Peyer's patch (tissue), 4 donors: ENCODE data around the gene HIPK1. TPM values are rescaled to one million over a fixed set of nuclear protein-coding genes. Genes with fewer than 3 reads are reported as not detected.
A peak's percentile ranks its signal among the peaks of the same experiment; 100 is the strongest.
"Not testable (repeated sequence)": the region's sequence is repeated elsewhere in the genome, so short reads cannot be mapped to it uniquely, and the experiment has no call there.

Experiments used
- DNase-seq, 3 donors: peaks; one replicate each; pipeline ENCODE4 v3.0.0-alpha.2; 2017 to 2019
- H3K27ac ChIP-seq, 4 donors: fragments of 200-600 bp; sonication (generic); one replicate each; pipeline ENCODE4 v1.5.1; 2016 to 2019
- H3K27me3 ChIP-seq, 2 donors: fragments of 200-600 bp; sonication (generic); one replicate each; pipeline ENCODE4 v1.5.1; 2019
- H3K36me3 ChIP-seq, 3 donors: fragments of 200-600 bp; sonication (generic); one replicate each; pipeline ENCODE4 v1.5.1; 2016 to 2019
- H3K4me1 ChIP-seq, 4 donors: fragments of 200-600 bp; sonication (generic); one replicate each; pipeline ENCODE4 v1.5.1; 2016 to 2019
- H3K4me3 ChIP-seq, 4 donors: fragments of 200-600 bp; sonication (generic); 1 replicate in 3 of 4; 2 replicates in 1 of 4; pipeline ENCODE4 v1.5.1; 2016 to 2019; ENCODE audit warnings: mild to moderate bottlenecking in 1 of 4
- H3K9me3 ChIP-seq, 4 donors: fragments of 200-600 bp; sonication (generic); one replicate each; pipeline ENCODE4 v1.5.1; 2016 to 2019; ENCODE audit warnings: mild to moderate bottlenecking in 1 of 4
- POLR2A ChIP-seq, 2 donors: fragments of 450-650 bp; IDR thresholded peaks; one replicate each; pipeline ENCODE4 v1.5.1; 2017; ENCODE audit warnings: antibody characterized with exemption in 2 of 2, mild to moderate bottlenecking in 2 of 2, moderate library complexity in 2 of 2
- total RNA-seq, 4 donors: library from RNA; depleted of rRNA; stranded (reverse); fragments of >200 nt; gene quantifications; one replicate each; pipeline ENCODE4 v1.1.0, GENCODE V29; 2016
- TF ChIP-seq, protein P1 (sequence below), 6 experiments: fragments of 450-650 bp in 4 of 6; fragments of 200-600 bp in 2 of 6; sonication (generic) in 1 of 6; IDR thresholded peaks; one replicate each; pipeline ENCODE4 v1.5.1; 2017 to 2019; ENCODE audit warnings: antibody characterized with exemption in 6 of 6, mild to moderate bottlenecking in 3 of 6, moderate library complexity in 1 of 6

HIPK1 gene
- total RNA-seq, 4 donors from 2014 or later: 34.7 to 51.2 (median 42.1) TPM

DNA sequence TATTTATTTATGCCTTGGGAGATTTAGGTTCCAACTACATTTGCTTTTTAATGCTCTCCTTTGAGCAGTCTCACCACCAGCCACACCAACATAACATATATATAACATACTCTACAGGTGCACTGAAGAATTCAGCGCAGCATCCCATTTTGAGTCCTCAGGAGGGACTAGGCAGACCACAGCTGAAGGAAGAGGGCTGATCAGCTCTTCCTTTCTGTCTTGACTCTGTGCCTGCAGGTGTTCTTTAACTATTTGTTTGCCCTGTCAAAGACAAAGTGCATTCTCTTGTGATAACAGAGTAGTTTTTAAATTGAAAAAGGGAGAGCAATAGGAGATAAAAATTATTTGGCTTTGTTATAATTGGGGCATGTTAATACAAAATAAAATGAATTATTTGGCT is 17.0 kb downstream of the HIPK1 start:
- Histone ChIP-seq H3K4me1 (peaks cover 0 to 38% (median 9%) of the 10 kb centered on the region in 4 donors), H3K27me3 (no peaks in the 10 kb centered on the region), H3K4me3 (no peak overlapping the region), H3K36me3 (peaks cover 0 to 30% (median 0%) of the 10 kb centered on the region in 3 donors), H3K9me3 (no peaks in the 10 kb centered on the region), H3K27ac (no peak overlapping the region)
- TF ChIP-seq, protein P1, sequence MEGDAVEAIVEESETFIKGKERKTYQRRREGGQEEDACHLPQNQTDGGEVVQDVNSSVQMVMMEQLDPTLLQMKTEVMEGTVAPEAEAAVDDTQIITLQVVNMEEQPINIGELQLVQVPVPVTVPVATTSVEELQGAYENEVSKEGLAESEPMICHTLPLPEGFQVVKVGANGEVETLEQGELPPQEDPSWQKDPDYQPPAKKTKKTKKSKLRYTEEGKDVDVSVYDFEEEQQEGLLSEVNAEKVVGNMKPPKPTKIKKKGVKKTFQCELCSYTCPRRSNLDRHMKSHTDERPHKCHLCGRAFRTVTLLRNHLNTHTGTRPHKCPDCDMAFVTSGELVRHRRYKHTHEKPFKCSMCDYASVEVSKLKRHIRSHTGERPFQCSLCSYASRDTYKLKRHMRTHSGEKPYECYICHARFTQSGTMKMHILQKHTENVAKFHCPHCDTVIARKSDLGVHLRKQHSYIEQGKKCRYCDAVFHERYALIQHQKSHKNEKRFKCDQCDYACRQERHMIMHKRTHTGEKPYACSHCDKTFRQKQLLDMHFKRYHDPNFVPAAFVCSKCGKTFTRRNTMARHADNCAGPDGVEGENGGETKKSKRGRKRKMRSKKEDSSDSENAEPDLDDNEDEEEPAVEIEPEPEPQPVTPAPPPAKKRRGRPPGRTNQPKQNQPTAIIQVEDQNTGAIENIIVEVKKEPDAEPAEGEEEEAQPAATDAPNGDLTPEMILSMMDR (IDR thresholded peaks at IDR 0.05): no peak
- TF ChIP-seq POLR2A (IDR thresholded peaks at IDR 0.05): no peak
- DNase-seq: no peak

DNA sequence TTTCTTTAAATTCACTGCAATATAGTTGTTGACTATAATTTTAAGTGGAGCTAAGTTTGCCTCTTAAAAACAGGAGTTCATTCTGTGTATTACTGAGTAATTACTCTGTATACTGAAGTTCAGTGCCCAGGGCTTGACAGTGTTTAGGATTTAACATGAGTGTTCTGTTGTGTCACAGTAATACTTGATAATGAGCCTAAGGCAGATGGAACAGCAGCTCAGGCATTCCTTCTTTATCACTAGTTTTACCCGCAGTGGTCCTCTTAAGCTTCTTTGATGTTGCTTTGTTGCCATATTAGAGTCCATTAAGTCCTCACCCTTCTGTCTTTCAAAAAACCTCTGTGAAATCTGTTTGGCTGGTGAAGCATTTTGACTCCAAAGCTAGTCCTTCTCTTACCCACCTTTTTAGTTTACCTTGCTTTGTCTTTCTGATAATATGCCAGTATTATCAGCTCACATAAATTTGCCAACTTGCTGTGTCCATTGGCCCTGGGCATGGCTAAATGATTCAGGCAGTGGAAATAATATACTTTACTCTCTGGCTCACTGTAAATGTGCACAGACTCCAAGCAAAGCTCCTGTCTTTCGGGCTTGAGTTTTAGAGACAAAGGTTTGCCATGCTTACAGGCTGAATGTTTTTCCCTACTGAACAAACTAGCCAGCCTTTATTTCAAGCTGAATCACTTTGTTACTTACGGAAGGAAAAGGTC is 17.7 kb downstream of the HIPK1 start:
- no peaks in the 10 kb centered on the region for H3K27me3 ChIP-seq
- H3K4me1 ChIP-seq: peaks cover 0 to 38% (median 9%) of the 10 kb centered on the region in 4 donors
- DNase-seq: no peak
- peak overlapping the region in 1 of 4 donors; percentile 1 for H3K4me3 ChIP-seq
- no peaks in the 10 kb centered on the region for H3K9me3 ChIP-seq
- H3K27ac ChIP-seq: peak overlapping the region in 3 of 4 donors; percentile 3 to 58 (median 19)
- H3K36me3 ChIP-seq: peaks cover 0 to 23% (median 0%) of the 10 kb centered on the region in 3 donors
- no peak for TF ChIP-seq POLR2A (IDR thresholded peaks at IDR 0.05)
- TF ChIP-seq, protein P1 (IDR thresholded peaks at IDR 0.05): no peak

DNA sequence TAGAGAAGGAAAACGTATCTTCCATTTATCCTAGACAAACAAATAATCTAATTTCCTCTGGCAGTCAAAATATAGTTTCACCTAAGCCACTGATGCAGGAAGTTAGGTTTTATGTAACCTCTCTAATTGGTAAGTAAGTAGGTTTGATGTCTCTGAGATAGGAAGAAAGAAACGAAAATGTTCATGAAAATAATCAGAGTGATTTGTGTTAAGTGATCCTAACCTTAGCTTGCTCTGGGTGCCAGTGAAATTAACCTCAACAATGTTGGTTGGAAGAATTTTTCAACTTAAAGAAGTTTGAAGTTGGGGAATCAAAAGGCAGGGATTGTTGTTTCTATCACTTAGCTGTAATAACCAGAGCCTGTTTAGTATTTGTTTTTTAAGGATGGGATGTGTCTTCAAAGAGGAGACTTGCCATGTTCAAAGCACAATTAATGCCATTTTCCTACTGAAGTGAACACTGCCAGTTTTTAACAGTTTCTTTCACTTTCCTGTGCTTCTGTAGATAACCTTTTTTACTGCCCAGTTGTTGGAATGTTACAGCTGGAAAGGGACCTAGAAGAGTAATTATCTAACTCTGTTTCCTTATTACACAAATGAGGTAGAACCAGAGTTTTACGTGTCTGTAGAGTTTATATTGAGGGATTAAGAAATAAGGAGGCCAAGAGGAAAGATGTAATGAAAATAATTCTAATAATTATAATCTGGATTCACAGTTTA is 18.4 kb downstream of the HIPK1 start:
- Histone ChIP-seq H3K36me3 (peaks cover 0 to 17% (median 0%) of the 10 kb centered on the region in 3 donors), H3K4me3 (peak overlapping the region in 1 of 4 donors; percentile 1), H3K27me3 (no peaks in the 10 kb centered on the region), H3K27ac (peak overlapping the region in 3 of 4 donors; percentile 3 to 58 (median 19)), H3K9me3 (no peaks in the 10 kb centered on the region), H3K4me1 (peaks cover 0 to 43% (median 9%) of the 10 kb centered on the region in 4 donors)
- TF ChIP-seq, protein P1 (IDR thresholded peaks at IDR 0.05): no peak
- TF ChIP-seq POLR2A (IDR thresholded peaks at IDR 0.05): no peak
- no peak for DNase-seq

DNA sequence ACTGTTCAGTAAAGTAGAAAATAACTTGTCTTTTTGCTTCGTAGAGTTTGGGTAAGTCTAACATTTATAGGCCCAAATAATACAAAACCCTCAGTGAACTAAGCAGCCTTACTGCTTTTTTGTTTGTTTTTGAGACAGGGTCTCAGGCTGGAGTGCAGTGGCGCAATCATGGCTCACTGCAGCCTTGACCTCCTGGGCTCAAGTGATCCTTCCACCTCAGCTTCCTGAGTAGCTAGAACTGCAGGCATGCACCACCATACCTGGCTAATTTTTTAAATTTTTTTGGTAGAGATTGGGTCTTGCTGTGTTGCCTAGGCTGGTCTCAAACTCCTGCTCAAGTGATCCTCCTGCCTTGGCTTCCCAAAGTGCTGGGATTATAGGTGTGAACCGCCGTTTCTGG is 19.0 kb downstream of the HIPK1 start:
- Histone ChIP-seq H3K27ac (peak overlapping the region in 3 of 4 donors; percentile 3 to 58 (median 19)), H3K36me3 (peaks cover 0 to 15% (median 0%) of the 10 kb centered on the region in 3 donors), H3K4me1 (peaks cover 0 to 43% (median 9%) of the 10 kb centered on the region in 4 donors)
- H3K4me3 ChIP-seq, H3K27me3 ChIP-seq, DNase-seq, H3K9me3 ChIP-seq: not testable (repeated sequence)

DNA sequence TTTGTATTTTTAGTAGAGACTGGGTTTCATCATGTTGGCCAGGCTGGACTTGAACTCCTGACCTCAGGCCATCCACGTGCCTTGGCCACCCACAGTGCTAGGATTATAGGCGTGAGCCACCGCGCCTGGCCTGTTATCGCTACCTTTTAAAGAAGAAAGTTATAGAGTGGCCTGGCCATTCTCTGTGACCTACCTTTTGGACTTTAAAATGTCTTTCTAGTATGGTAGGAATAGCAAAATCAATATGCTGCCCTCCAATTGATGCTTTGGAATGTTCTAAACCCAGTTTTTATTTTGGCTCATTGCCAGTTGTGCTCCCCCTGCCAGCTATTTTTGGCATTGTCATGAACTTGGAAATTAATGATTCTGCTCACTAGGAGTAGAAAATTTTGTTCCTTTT is 19.9 kb downstream of the HIPK1 start:
- no peak overlapping the region for H3K4me3 ChIP-seq
- H3K9me3 ChIP-seq: no peaks in the 10 kb centered on the region
- H3K36me3 ChIP-seq: peaks cover 0 to 17% (median 0%) of the 10 kb centered on the region in 3 donors
- H3K27me3 ChIP-seq: no peaks in the 10 kb centered on the region
- H3K27ac ChIP-seq: no peak overlapping the region
- peaks cover 0 to 43% (median 9%) of the 10 kb centered on the region in 4 donors for H3K4me1 ChIP-seq
- TF ChIP-seq, protein P1 (IDR thresholded peaks at IDR 0.05): peak in 3 of 6 experiments; percentile 7 to 24 (median 20)
- no peak for TF ChIP-seq POLR2A (IDR thresholded peaks at IDR 0.05)
- DNase-seq: no peak

DNA sequence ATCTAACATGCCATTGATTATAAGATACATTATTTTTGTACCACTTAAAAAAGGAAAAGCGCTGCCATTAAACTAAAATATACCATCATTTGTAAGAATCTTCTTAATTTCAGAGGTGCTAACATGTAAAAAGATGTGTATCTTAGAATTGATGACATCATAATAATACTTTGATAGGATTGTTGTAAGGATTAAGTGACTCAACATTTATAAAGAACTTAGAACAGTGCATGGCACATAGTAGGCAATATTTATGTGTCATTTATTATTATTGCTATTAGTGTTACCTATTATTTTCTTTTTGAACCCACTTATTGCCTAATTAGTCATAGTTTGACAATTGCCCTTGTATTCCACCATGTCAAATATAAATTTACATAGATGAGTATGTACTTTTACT is 21.8 kb downstream of the HIPK1 start:
- DNase-seq: no peak
- Histone ChIP-seq H3K27me3 (no peaks in the 10 kb centered on the region), H3K36me3 (peaks cover 0 to 28% (median 0%) of the 10 kb centered on the region in 3 donors), H3K9me3 (no peaks in the 10 kb centered on the region), H3K4me1 (peaks cover 0 to 42% (median 8%) of the 10 kb centered on the region in 4 donors), H3K4me3 (no peak overlapping the region), H3K27ac (no peak overlapping the region)
- TF ChIP-seq POLR2A (IDR thresholded peaks at IDR 0.05): no peak
